GM18505 (cell line): Measurements from ENCODE around the gene TRIM9.

Source experiments
- ATAC-seq: cut with Tn5 transposase; IDR thresholded peaks from one replicate; pipeline ENCODE4 v1.9.1; 2021; ENCODE audit not compliant: unreplicated experiment
- POLR2A ChIP-seq: IDR thresholded peaks from 4 replicates; pipeline ENCODE4 v1.6.1; 2011; ENCODE audit warnings: borderline replicate concordance; ENCODE audit not compliant: insufficient read depth, insufficient read length; ENCODE audit errors: extremely low read depth

The TRIM9 gene

GRCh38 chr14:51084507-51084906 is 10.4 kb downstream of the TRIM9 start:
- TF ChIP-seq POLR2A: no peak
- ATAC-seq: no peak

- no peak for ATAC-seq
- no peak for TF ChIP-seq POLR2A
These were observed 12.6 kb downstream of the TRIM9 start for GRCh38 chr14:51082349-51082748.

GRCh38 chr14:51081712-51082111 is 13.2 kb downstream of the TRIM9 start:
- TF ChIP-seq POLR2A: no peak
- no peak for ATAC-seq

- no peak for TF ChIP-seq POLR2A
- no peak for ATAC-seq
These were observed 13.7 kb downstream of the TRIM9 start for GRCh38 chr14:51081209-51081608.

- ATAC-seq: no peak
- no peak for TF ChIP-seq POLR2A
These were observed 14.3 kb downstream of the TRIM9 start for GRCh38 chr14:51080645-51081044.

- TF ChIP-seq POLR2A: no peak
- ATAC-seq: no peak
These were observed 15.4 kb downstream of the TRIM9 start for GRCh38 chr14:51079489-51079888.

GRCh38 chr14:51079085-51079484 is 15.8 kb downstream of the TRIM9 start:
- no peak for ATAC-seq
- no peak for TF ChIP-seq POLR2A

GRCh38 chr14:51074701-51075385 is 20.1 kb downstream of the TRIM9 start:
- no peak for TF ChIP-seq POLR2A
- no peak for ATAC-seq

GRCh38 chr14:51073731-51074130 is 21.2 kb downstream of the TRIM9 start:
- TF ChIP-seq POLR2A: no peak
- ATAC-seq: no peak

GRCh38 chr14:51072976-51073375 is 21.9 kb downstream of the TRIM9 start:
- ATAC-seq: no peak
- TF ChIP-seq POLR2A: no peak

GRCh38 chr14:51071857-51072256 is 23.0 kb downstream of the TRIM9 start:
- TF ChIP-seq POLR2A: no peak
- ATAC-seq: no peak

- no peak for ATAC-seq
- TF ChIP-seq POLR2A: no peak
These were observed 24.2 kb downstream of the TRIM9 start for GRCh38 chr14:51070726-51071125.

- ATAC-seq: no peak
These were observed 25.9 kb downstream of the TRIM9 start for GRCh38 chr14:51069055-51069454.

GRCh38 chr14:51068268-51068667 is 26.6 kb downstream of the TRIM9 start:
- ATAC-seq: no peak
- TF ChIP-seq POLR2A: no peak

More at GRCh38 chr14:51069055-51069454, 25.9 kb downstream of the TRIM9 start:
- TF ChIP-seq POLR2A: no peak

- TF ChIP-seq POLR2A: no peak
- no peak for ATAC-seq
These were observed 27.6 kb downstream of the TRIM9 start for GRCh38 chr14:51067295-51067694.
